KMS-11 (cell line): ENCODE results near the gene RHBDD1.

Experiments used
- H2AFZ ChIP-seq: fragments of 200-600 bp; sonication (generic); 2 replicates; pipeline ENCODE4 v1.6.1; 2016; ENCODE audit warnings: antibody characterized with exemption, mixed run types, low read depth
- H3K27ac ChIP-seq: fragments of 200-600 bp; sonication (generic); 2 replicates; pipeline ENCODE4 v1.6.1; 2016; ENCODE audit warnings: mild to moderate bottlenecking, mixed run types
- H3K27me3 ChIP-seq: fragments of 200-600 bp; sonication (generic); 2 replicates; pipeline ENCODE4 v1.6.1; 2017; ENCODE audit warnings: mild to moderate bottlenecking, low read depth, mixed run types, moderate library complexity; ENCODE audit not compliant: insufficient read depth
- H3K36me3 ChIP-seq: fragments of 200-600 bp; sonication (generic); 2 replicates; pipeline ENCODE4 v1.6.1; 2017; ENCODE audit warnings: mild to moderate bottlenecking, mixed run types; ENCODE audit not compliant: insufficient read depth
- H3K4me1 ChIP-seq: fragments of 200-600 bp; sonication (generic); 2 replicates; pipeline ENCODE4 v1.6.1; 2016; ENCODE audit warnings: mild to moderate bottlenecking, low read depth, mixed run types; ENCODE audit not compliant: poor library complexity, severe bottlenecking
- H3K4me2 ChIP-seq: fragments of 200-600 bp; sonication (generic); 2 replicates; pipeline ENCODE4 v1.7.0; 2016; ENCODE audit warnings: mild to moderate bottlenecking, mixed run types
- H3K4me3 ChIP-seq: fragments of 200-600 bp; sonication (generic); IDR thresholded peaks from 2 replicates; pipeline ENCODE4 v1.6.1; 2017; ENCODE audit warnings: low read depth, low read length, mixed read lengths; ENCODE audit not compliant: insufficient read depth
- H3K79me2 ChIP-seq: fragments of 200-600 bp; sonication (generic); 2 replicates; pipeline ENCODE4 v1.6.1; 2016; ENCODE audit warnings: low read depth, mixed run types; ENCODE audit not compliant: insufficient read depth
- H3K9ac ChIP-seq: fragments of 200-600 bp; sonication (generic); 2 replicates; pipeline ENCODE4 v1.6.1; 2016; ENCODE audit warnings: mild to moderate bottlenecking, mixed run types
- H4K20me1 ChIP-seq: fragments of 200-600 bp; sonication (generic); 2 replicates; pipeline ENCODE4 v1.6.1; 2016; ENCODE audit warnings: mild to moderate bottlenecking, mixed run types; ENCODE audit not compliant: insufficient read depth
- CTCF ChIP-seq: fragments of 200-600 bp; sonication (generic); conservative IDR thresholded peaks from 2 replicates; pipeline ENCODE4 v1.6.1; 2017; ENCODE audit warnings: low read depth, mild to moderate bottlenecking, antibody characterized with exemption, low read length, moderate library complexity, mixed read lengths

The RHBDD1 gene

GRCh38 chr2:226993171-226993570 lies 157.3 kb downstream of the RHBDD1 start:
- Histone ChIP-seq H3K79me2 (no peaks in the 10 kb centered on the region), H3K4me1 (no peaks in the 10 kb centered on the region), H3K36me3 (no peaks in the 10 kb centered on the region), H3K9ac (no peak overlapping the region), H4K20me1 (no peaks in the 10 kb centered on the region), H2AFZ (no peak overlapping the region), H3K27ac (no peak overlapping the region), H3K27me3 (no peaks in the 10 kb centered on the region), H3K4me3 (no peak overlapping the region), H3K4me2 (no peak overlapping the region)
- no peak for TF ChIP-seq CTCF

GRCh38 chr2:226994775-226995174 lies 158.9 kb downstream of the RHBDD1 start:
- H3K36me3 ChIP-seq = no peaks in the 10 kb centered on the region
- H3K4me2 ChIP-seq = no peak overlapping the region
- H3K4me3 ChIP-seq = no peak overlapping the region
- no peaks in the 10 kb centered on the region for H3K4me1 ChIP-seq
- H3K27ac ChIP-seq = no peak overlapping the region
- no peaks in the 10 kb centered on the region for H3K79me2 ChIP-seq
- H3K27me3 ChIP-seq = no peaks in the 10 kb centered on the region
- H3K9ac ChIP-seq = no peak overlapping the region
- peak; percentile 50; the same call in 1 of the 2 replicates for TF ChIP-seq CTCF
- H4K20me1 ChIP-seq = no peaks in the 10 kb centered on the region
- no peak overlapping the region for H2AFZ ChIP-seq

DNA sequence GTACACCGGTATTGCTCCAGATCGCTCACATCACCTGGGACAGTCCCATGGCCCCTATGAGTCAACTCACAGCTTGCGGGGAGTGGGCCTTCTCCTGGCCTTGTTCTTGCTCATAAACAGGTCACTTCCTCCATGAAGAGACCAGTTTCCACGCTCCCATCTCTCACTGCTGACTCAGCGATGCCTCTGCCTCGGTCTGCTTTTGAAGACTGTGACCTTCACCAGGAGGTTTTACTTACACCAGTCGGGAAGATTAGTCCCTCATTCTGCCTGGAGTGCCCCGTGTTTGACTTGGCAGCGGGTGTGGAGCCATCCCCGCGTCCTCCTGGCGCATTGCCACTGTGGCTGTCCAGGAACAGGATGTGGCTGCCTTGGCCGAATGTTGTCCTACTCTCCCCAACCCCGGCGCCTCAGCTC lies 159.8 kb downstream of the RHBDD1 start:
- no peaks in the 10 kb centered on the region for H4K20me1 ChIP-seq
- no peak for TF ChIP-seq CTCF
- H3K27me3 ChIP-seq = no peaks in the 10 kb centered on the region
- H3K4me1 ChIP-seq = no peaks in the 10 kb centered on the region
- no peak overlapping the region for H3K4me2 ChIP-seq
- no peaks in the 10 kb centered on the region for H3K36me3 ChIP-seq
- H3K27ac ChIP-seq = no peak overlapping the region
- no peak overlapping the region for H3K4me3 ChIP-seq
- no peak overlapping the region for H2AFZ ChIP-seq
- H3K79me2 ChIP-seq = no peaks in the 10 kb centered on the region
- no peak overlapping the region for H3K9ac ChIP-seq

- Histone ChIP-seq H3K36me3 (no peaks in the 10 kb centered on the region), H3K27me3 (no peaks in the 10 kb centered on the region), H3K4me1 (no peaks in the 10 kb centered on the region), H3K4me2 (no peak overlapping the region), H2AFZ (no peak overlapping the region), H4K20me1 (no peaks in the 10 kb centered on the region), H3K9ac (no peak overlapping the region), H3K4me3 (no peak overlapping the region), H3K79me2 (no peaks in the 10 kb centered on the region), H3K27ac (no peak overlapping the region)
- no peak for TF ChIP-seq CTCF
Observed at GRCh38 chr2:226999661-227000060, 163.8 kb downstream of the RHBDD1 start.

GRCh38 chr2:227000123-227000522 lies 164.3 kb downstream of the RHBDD1 start:
- Histone ChIP-seq H3K4me1 (no peaks in the 10 kb centered on the region), H3K4me3 (no peak overlapping the region), H3K36me3 (no peaks in the 10 kb centered on the region), H3K79me2 (no peaks in the 10 kb centered on the region), H3K27me3 (no peaks in the 10 kb centered on the region), H3K27ac (no peak overlapping the region), H3K9ac (no peak overlapping the region), H3K4me2 (no peak overlapping the region), H4K20me1 (no peaks in the 10 kb centered on the region), H2AFZ (no peak overlapping the region)
- TF ChIP-seq CTCF = no peak
